H1 (cell line): ENCODE results near the gene C2CD4D. TPM values are rescaled to one million over a fixed set of nuclear protein-coding genes. Genes with fewer than 3 reads are reported as not detected.

Source experiments
- CTCF ChIA-PET: fragments of 300-600 bp; sonication (Branson Sonifier 250); formaldehyde crosslinking; loops from one replicate; lab custom pipeline; 2021; ENCODE audit not compliant: partially characterized antibody; lab: Charles Lee
- POLR2A ChIA-PET: fragments of 300-600 bp; sonication (Branson Sonifier 250); formaldehyde crosslinking; loops from one replicate; lab custom pipeline; 2021; ENCODE audit warnings: inconsistent platforms; ENCODE audit not compliant: partially characterized antibody; lab: Charles Lee
- DNase-seq, 2 experiments: peaks; one replicate each; pipeline versions ENCODE4 v3.0.0 to v3.0.0-alpha.2; 2010 to 2022; ENCODE audit warnings: low spot score in 2 of 2, low read depth in 1 of 2, mixed read lengths in 1 of 2
- FAIRE-seq: peaks from 2 replicates; lab custom pipeline; 2011; peaks lifted over from hg19 to GRCh38; lab: Jason Lieb, UNC
- H2AFZ ChIP-seq: 2 replicates; pipeline ENCODE4 v1.8.1; 2012; ENCODE audit warnings: low read length, inconsistent platforms
- H2AK5ac ChIP-seq: 2 replicates; pipeline ENCODE4 v1.6.1; 2013; ENCODE audit warnings: low read depth, low read length
- H2BK120ac ChIP-seq: replicated peaks from 2 replicates; pipeline ENCODE3; 2013; ENCODE audit warnings: low read depth, low read length, inconsistent platforms
- H2BK12ac ChIP-seq: 2 replicates; pipeline ENCODE4 v1.6.1; 2013; ENCODE audit warnings: low read depth, low read length
- H2BK15ac ChIP-seq: 2 replicates; pipeline ENCODE4 v1.6.1; 2013; ENCODE audit warnings: low read length
- H2BK20ac ChIP-seq: 2 replicates; pipeline ENCODE4 v1.6.1; 2013; ENCODE audit warnings: low read length
- H2BK5ac ChIP-seq: 2 replicates; pipeline ENCODE4 v1.6.1; 2013; ENCODE audit warnings: low read depth, low read length
- H3K14ac ChIP-seq: 2 replicates; pipeline ENCODE4 v1.6.1; 2013; ENCODE audit warnings: inconsistent platforms; ENCODE audit not compliant: insufficient read length
- H3K18ac ChIP-seq: 2 replicates; pipeline ENCODE4 v1.6.1; 2013; ENCODE audit warnings: low read length; ENCODE audit errors: extremely low read depth
- H3K23ac ChIP-seq: 2 replicates; pipeline ENCODE4 v1.6.1; 2013; ENCODE audit warnings: inconsistent platforms; ENCODE audit not compliant: insufficient read length
- H3K23me2 ChIP-seq: 2 replicates; pipeline ENCODE4 v1.6.1; 2013; ENCODE audit warnings: low read depth, low read length
- H3K27ac ChIP-seq: 2 replicates; pipeline ENCODE4 v1.6.1; 2011; ENCODE audit warnings: low read depth, low read length, inconsistent platforms
- H3K27me3 ChIP-seq, 4 experiments: replicated peaks in 1 of 4; 1 replicate in 1 of 4; 2 replicates in 3 of 4; pipeline versions ENCODE4 v1.6.1 to v1.8.1; 2011 to 2013; ENCODE audit warnings: low read length in 3 of 4, mild to moderate bottlenecking in 3 of 4, inconsistent platforms in 2 of 4, mixed read lengths in 2 of 4, moderate library complexity in 1 of 4; ENCODE audit not compliant: control insufficient read depth in 3 of 4, insufficient read depth in 3 of 4; ENCODE audit errors: extremely low read depth in 1 of 4
- H3K36me3 ChIP-seq, 4 experiments: 2 replicates each; pipeline versions ENCODE4 v1.6.1 to v1.8.1; 2011 to 2013; ENCODE audit warnings: mild to moderate bottlenecking in 4 of 4, low read length in 3 of 4, moderate library complexity in 2 of 4, control low read depth in 1 of 4, inconsistent platforms in 1 of 4; ENCODE audit not compliant: insufficient read depth in 4 of 4, control insufficient read depth in 2 of 4
- H3K4ac ChIP-seq: replicated peaks from 2 replicates; pipeline ENCODE3; 2013; ENCODE audit warnings: low read length, low read depth, mixed read lengths, inconsistent platforms; ENCODE audit not compliant: insufficient read length
- H3K4me1 ChIP-seq, 4 experiments: replicated peaks in 1 of 4; 1 replicate in 1 of 4; 2 replicates in 3 of 4; pipeline versions ENCODE4 v1.6.1 to v1.8.1; 2011 to 2013; ENCODE audit warnings: low read length in 3 of 4, inconsistent platforms in 2 of 4, mixed read lengths in 1 of 4; ENCODE audit not compliant: insufficient read depth in 4 of 4, control insufficient read depth in 3 of 4
- H3K4me2 ChIP-seq, 2 experiments: 2 replicates each; pipeline versions ENCODE4 v1.6.1 to v1.8.1; 2011 to 2013; ENCODE audit warnings: low read depth in 2 of 2, low read length in 2 of 2, control low read depth in 1 of 2, inconsistent platforms in 1 of 2, mild to moderate bottlenecking in 1 of 2; ENCODE audit not compliant: insufficient read depth in 1 of 2
- H3K4me3 ChIP-seq, 4 experiments: fragments of 200-600, 300-600 bp in 1 of 4; sonication (generic), shearing (Covaris generic), sonication (Bioruptor Twin) in 1 of 4; 2 replicates each; pipeline versions ENCODE4 v1.5.1 to v1.8.1; 2011 to 2016; ENCODE audit warnings: low read length in 4 of 4, low read depth in 3 of 4, control low read depth in 2 of 4, inconsistent platforms in 2 of 4, mild to moderate bottlenecking in 2 of 4, mixed read lengths in 1 of 4, moderate library complexity in 1 of 4; ENCODE audit not compliant: insufficient read depth in 2 of 4; ENCODE audit errors: extremely low read depth in 1 of 4
- H3K56ac ChIP-seq: replicated peaks from 2 replicates; pipeline ENCODE3; 2013; ENCODE audit warnings: low read depth, mild to moderate bottlenecking, mixed read lengths, low read length, inconsistent platforms; ENCODE audit not compliant: insufficient read length
- H3K79me1 ChIP-seq: 2 replicates; pipeline ENCODE4 v1.6.1; 2013; ENCODE audit warnings: low read depth, low read length, control low read depth
- H3K79me2 ChIP-seq, 2 experiments: 2 replicates each; pipeline versions ENCODE4 v1.6.1 to v1.8.1; 2012 to 2013; ENCODE audit warnings: low read length in 2 of 2, mild to moderate bottlenecking in 2 of 2, inconsistent platforms in 1 of 2; ENCODE audit not compliant: insufficient read depth in 2 of 2, control insufficient read depth in 1 of 2
- H3K9ac ChIP-seq, 4 experiments: replicated peaks in 1 of 4; 1 replicate in 1 of 4; 2 replicates in 3 of 4; pipeline versions ENCODE4 v1.6.1 to v1.8.1; 2011 to 2013; ENCODE audit warnings: low read depth in 3 of 4, low read length in 3 of 4, control low read depth in 2 of 4, mild to moderate bottlenecking in 2 of 4, moderate library complexity in 2 of 4, inconsistent platforms in 1 of 4; ENCODE audit errors: extremely low read depth in 1 of 4
- H3K9me3 ChIP-seq, 2 experiments: 2 replicates each; pipeline versions ENCODE4 v1.6.1 to v1.8.1; 2012 to 2013; ENCODE audit warnings: mild to moderate bottlenecking in 2 of 2, moderate library complexity in 2 of 2, control low read depth in 1 of 2, inconsistent platforms in 1 of 2, low read depth in 1 of 2, low read length in 1 of 2, mixed read lengths in 1 of 2; ENCODE audit not compliant: insufficient read depth in 2 of 2
- H4K20me1 ChIP-seq, 2 experiments: replicated peaks in 1 of 2; 2 replicates each; pipeline versions ENCODE3 to v1.8.1; 2011 to 2013; ENCODE audit warnings: inconsistent platforms in 2 of 2, low read length in 2 of 2, mild to moderate bottlenecking in 1 of 2; ENCODE audit not compliant: insufficient read depth in 2 of 2, control insufficient read depth in 1 of 2
- H4K5ac ChIP-seq: 2 replicates; pipeline ENCODE4 v1.6.1; 2013; ENCODE audit warnings: low read length, low read depth, mixed read lengths, inconsistent platforms; ENCODE audit not compliant: insufficient read length
- H4K8ac ChIP-seq: 2 replicates; pipeline ENCODE4 v1.8.0; 2013; ENCODE audit warnings: mild to moderate bottlenecking, moderate library complexity, low read length, inconsistent platforms; ENCODE audit not compliant: insufficient read depth; ENCODE audit errors: extremely low read depth
- H4K91ac ChIP-seq: replicated peaks from 2 replicates; pipeline ENCODE3; 2013; ENCODE audit warnings: low read length, mixed read lengths, inconsistent platforms; ENCODE audit not compliant: insufficient read length
- CHD2 ChIP-seq: IDR thresholded peaks from 2 replicates; pipeline ENCODE4 v1.6.1; 2012; ENCODE audit warnings: low read length, improper control_type of control experiment
- EZH2 ChIP-seq: fragments of 200-600 bp; sonication (generic); IDR thresholded peaks from 2 replicates; pipeline ENCODE4 v1.7.1; 2012; ENCODE audit warnings: low read depth, mild to moderate bottlenecking, moderate library complexity, low read length, inconsistent platforms; ENCODE audit not compliant: severe bottlenecking
- HDAC2 ChIP-seq, 2 experiments: fragments of 300-600 bp in 1 of 2; sonication (generic) in 1 of 2; IDR thresholded peaks; 2 replicates each; pipeline ENCODE4 v1.6.1; 2011 to 2012; ENCODE audit warnings: low read depth in 2 of 2, low read length in 2 of 2, mild to moderate bottlenecking in 2 of 2, moderate library complexity in 2 of 2, borderline replicate concordance in 1 of 2, inconsistent platforms in 1 of 2
- RAD21 ChIP-seq, 2 experiments: IDR thresholded peaks in 1 of 2; conservative IDR thresholded peaks in 1 of 2; 2 replicates each; pipeline ENCODE4 v1.6.1; 2011; ENCODE audit warnings: low read depth in 2 of 2, low read length in 2 of 2, improper control_type of control experiment in 1 of 2, inconsistent platforms in 1 of 2, mild to moderate bottlenecking in 1 of 2, moderate library complexity in 1 of 2
- SP1 ChIP-seq: IDR thresholded peaks from 2 replicates; pipeline ENCODE4 v1.6.1; 2011; ENCODE audit warnings: low read depth, low read length
- TBP ChIP-seq: IDR thresholded peaks from 2 replicates; pipeline ENCODE4 v1.6.1; 2011; ENCODE audit warnings: low read depth, low read length, improper control_type of control experiment
- WGBS, 2 experiments: shearing (Covaris generic) in 1 of 2; methylation state at CpG; one replicate each; pipeline versions ENCODE4 v1.1.6 to v1.1.7; 2013 to 2015; ENCODE audit warnings: low lambda C conversion rate in 2 of 2, mixed read lengths in 2 of 2, inconsistent platforms in 1 of 2, low coverage in 1 of 2, missing lambda C conversion rate in 1 of 2; ENCODE audit not compliant: insufficient replicate concordance in 2 of 2, insufficient coverage in 1 of 2, insufficient read length in 1 of 2; ENCODE audit errors: extremely low coverage in 1 of 2, missing lambda C conversion rate in 1 of 2; 5-methylcytosine and 5-hydroxymethylcytosine counted together
- polyA plus RNA-seq, 7 experiments: library from polyadenylated mRNA; depleted of rRNA in 3 of 7; stranded (reverse) in 5 of 7; unstranded in 2 of 7; fragments of >200 nt in 5 of 7; fragments of 200-250 nt in 2 of 7; gene quantifications; 1 replicate in 5 of 7; 2 replicates in 1 of 7; 4 replicates in 1 of 7; pipeline versions ENCODE4 v1.2.1 to v1.2.3, GENCODE V29; 2011 to 2013; ENCODE audit warnings: missing spikeins in 2 of 7, mixed read lengths in 2 of 7
- total RNA-seq: library from RNA; stranded (reverse); fragmentation: NEBNext Ultra II Directional; extraction: Animal tissue kit (Norgen Biotek cat#: 25700); gene quantifications from 2 replicates; pipeline ENCODE4 v1.2.1, GENCODE V29; 2021
- TF ChIP-seq, protein P1 (sequence below): IDR thresholded peaks from 2 replicates; pipeline ENCODE4 v1.6.1; 2011; ENCODE audit warnings: low read depth, mild to moderate bottlenecking, low read length; ENCODE audit not compliant: insufficient read depth
- TF ChIP-seq, protein P2 (sequence below): IDR thresholded peaks from 2 replicates; pipeline ENCODE4 v1.6.1; 2012; ENCODE audit warnings: inconsistent platforms

The C2CD4D gene
- total and polyA plus RNA-seq, 2 of the 8 experiments (the other 6 are each of a cell fraction or from before 2014, with no cell fraction given): 0.41 to 0.71 TPM

DNA sequence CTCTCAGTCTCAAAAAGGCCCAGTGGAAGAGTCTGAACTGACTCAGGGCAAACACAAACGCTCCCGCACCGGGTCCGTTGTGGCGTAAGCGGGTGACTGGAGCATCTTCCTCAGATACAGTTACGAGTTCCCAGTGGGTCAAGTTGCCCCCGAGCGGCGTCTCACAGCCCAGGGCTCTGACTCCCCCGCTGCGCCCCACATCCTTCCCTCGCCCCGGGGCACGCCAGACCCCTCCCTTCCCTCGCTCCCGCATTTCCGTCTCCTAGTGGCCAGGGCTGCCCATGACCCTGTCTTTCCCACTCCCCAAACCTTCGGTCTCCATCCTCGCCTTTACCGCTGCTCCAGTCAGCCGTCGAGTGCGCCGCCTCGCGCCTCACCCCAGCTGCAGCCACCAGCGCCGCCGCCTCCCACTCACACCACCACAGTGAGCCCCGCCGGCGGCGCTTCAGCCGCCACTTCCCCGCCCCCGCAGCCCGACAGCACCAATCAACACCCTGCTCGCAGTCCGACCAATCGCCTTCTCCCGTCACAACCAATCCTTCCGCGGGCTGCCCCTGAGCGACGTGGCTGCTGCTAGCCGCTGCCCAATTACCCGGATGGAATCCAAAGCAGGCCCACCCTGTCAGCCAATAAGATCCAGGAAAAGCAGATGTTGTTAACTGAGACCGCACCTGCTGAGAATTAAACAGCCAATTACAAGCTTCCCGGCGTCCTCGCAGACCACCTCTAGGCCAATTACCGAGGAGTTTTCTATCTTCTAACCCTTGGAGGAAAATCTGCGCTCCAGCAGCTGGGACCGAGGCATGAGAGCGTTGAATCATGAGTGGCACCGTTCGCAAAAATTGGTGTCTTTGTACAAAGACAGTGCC lies 49.3 kb downstream of the C2CD4D start, which contains the start of gene TDRKH:
TDRKH (minus strand) TSS at position 430 of the 869 bp plus-strand sequence. CDS start 7,478 bp downstream, outside the sequence.
- Histone ChIP-seq H3K4me3 (peak within 1 kb of the TSS; percentile 85 to 95 (median 88)), H4K5ac (peak within 1 kb of the TSS; percentile 3), H2BK12ac (peak within 1 kb of the TSS; percentile 60; the same call in 1 of the 2 replicates), H2AK5ac (no peak within 1 kb of the TSS), H3K27ac (no peak within 1 kb of the TSS), H3K79me2 (0 out of 4 replicates have a peak, but pooled peaks cover 0 to 3% of the 10 kb centered on the region in 2 experiments), H3K9me3 (no peaks in the 10 kb centered on the region), H3K23me2 (peaks cover 13% of the 10 kb centered on the region), H3K14ac (peak within 1 kb of the TSS; percentile 92), H4K8ac (peak within 1 kb of the TSS; percentile 62; the same call in 1 of the 2 replicates), H3K79me1 (no peaks in the 10 kb centered on the region; the same call in 1 of the 2 replicates), H3K56ac (no peak within 1 kb of the TSS), H2BK20ac (no peak within 1 kb of the TSS), H2AFZ (peak within 1 kb of the TSS; percentile 98), H3K4me1 (peaks cover 0 to 2% (median 0%) of the 10 kb centered on the region in 4 experiments; a peak in 1 of 7 replicates), H3K27me3 (no peaks in the 10 kb centered on the region), H3K4me2 (peak within 1 kb of the TSS; percentile 81 to 94), H3K23ac (no peak within 1 kb of the TSS), H4K91ac (peak within 1 kb of the TSS; percentile 79), H2BK15ac (no peak within 1 kb of the TSS), H3K4ac (peak within 1 kb of the TSS; percentile 33), H3K18ac (peak within 1 kb of the TSS; percentile 55), H2BK120ac (no peak within 1 kb of the TSS), H2BK5ac (peak within 1 kb of the TSS; percentile 82; the same call in 1 of the 2 replicates), H3K9ac (peak within 1 kb of the TSS; percentile 38 to 86 (median 44); a peak in 5 of 7 replicates), H3K36me3 (no peaks in the 10 kb centered on the region), H4K20me1 (no peaks in the 10 kb centered on the region)
- ChIA-PET POLR2A (interaction anchor here (0.9 to 2.3 kb wide), 5 partner anchors 27 to 49 kb away, joined by 3 to 10 read pairs (median 3); partner anchors contain the start of genes C2CD4D and MRPL9), CTCF (interaction anchor here (0.7 to 2.0 kb wide), 13 partner anchors 8 to 197 kb away, joined by 3 to 9 read pairs (median 3); partner anchors contain the start of gene MRPL9)
- 1% methylated on average over 52 of the region's 58 CpGs; no CpG with 5 or more reads in 1 of the 2 experiments for WGBS, 2 experiments
- DNase-seq (peak; percentile 93 to 97), FAIRE-seq (peak; percentile 98)
- TF ChIP-seq EZH2: no peak
- TF ChIP-seq HDAC2 (IDR thresholded peaks at IDR 0.05; ENCODE audit: borderline replicate concordance in 1 of 2, low read depth in 2 of 2, low read length in 2 of 2): no peak; a peak in 1 of 4 replicates
- TF ChIP-seq, protein P1, sequence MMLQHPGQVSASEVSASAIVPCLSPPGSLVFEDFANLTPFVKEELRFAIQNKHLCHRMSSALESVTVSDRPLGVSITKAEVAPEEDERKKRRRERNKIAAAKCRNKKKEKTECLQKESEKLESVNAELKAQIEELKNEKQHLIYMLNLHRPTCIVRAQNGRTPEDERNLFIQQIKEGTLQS: 0 out of 2 replicates have a peak, but pooled peaks have one; percentile 17
- peak; percentile 31 to 33; a peak in 3 of 4 replicates for TF ChIP-seq RAD21 (IDR thresholded peaks at IDR 0.05 in 1 of 2, conservative IDR thresholded peaks at IDR 0.05 in 1 of 2; ENCODE audit: low read depth in 2 of 2, low read length in 2 of 2)
- TF ChIP-seq TBP: peak; percentile 72
- peak; percentile 99 for TF ChIP-seq SP1
- TF ChIP-seq, protein P2, sequence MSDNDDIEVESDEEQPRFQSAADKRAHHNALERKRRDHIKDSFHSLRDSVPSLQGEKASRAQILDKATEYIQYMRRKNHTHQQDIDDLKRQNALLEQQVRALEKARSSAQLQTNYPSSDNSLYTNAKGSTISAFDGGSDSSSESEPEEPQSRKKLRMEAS: peak; percentile 97
- peak; percentile 91 for TF ChIP-seq CHD2
